LoVo (cell line): ENCODE results near the gene GASK1A.

ENCODE experiments used
- DNase-seq: peaks from one replicate; pipeline ENCODE4 v3.0.0-alpha.2; 2016; ENCODE audit warnings: low spot score

Gene GASK1A

DNA sequence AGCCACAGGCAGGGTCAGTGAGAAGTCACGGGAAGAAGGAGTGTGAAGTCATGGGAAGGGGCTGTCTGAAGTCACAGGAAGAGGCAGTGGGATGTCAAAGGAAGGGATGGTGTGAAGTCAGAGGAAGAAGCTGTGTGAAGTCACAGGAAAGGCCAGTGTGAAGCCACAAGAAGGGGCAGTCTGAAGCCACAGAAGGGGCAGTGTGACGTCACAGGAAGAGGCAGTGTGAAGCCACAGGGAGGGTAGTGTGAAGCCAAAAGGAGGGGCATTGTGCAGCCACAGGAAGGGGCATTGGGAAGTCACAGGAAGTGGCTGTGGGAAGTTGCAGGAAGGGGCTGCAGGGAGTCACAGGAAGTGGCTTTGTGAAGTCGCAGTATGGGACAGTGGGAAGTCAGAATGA is 35.1 kb downstream of the GASK1A start:
- no peak for DNase-seq

DNA sequence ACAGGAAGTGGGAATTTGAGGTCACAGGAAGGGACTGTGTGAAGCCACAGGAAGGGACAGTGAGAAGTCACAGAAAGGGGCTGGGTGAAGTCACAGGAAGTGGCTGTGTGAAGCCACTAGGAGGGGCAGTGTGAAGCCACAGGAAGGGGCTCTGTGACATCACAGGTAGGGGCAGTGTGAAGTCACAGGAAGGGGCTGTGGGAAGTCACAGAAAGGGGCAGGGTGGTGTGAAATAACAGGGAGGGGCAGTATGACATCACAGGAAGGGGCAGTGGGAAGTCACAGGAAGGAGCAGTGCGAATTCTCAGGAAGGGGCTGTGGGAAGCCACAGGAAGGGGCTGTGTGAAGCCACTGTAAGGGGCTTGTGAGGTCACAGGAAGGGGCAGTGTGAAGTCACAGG is 35.8 kb downstream of the GASK1A start:
- no peak for DNase-seq

DNA sequence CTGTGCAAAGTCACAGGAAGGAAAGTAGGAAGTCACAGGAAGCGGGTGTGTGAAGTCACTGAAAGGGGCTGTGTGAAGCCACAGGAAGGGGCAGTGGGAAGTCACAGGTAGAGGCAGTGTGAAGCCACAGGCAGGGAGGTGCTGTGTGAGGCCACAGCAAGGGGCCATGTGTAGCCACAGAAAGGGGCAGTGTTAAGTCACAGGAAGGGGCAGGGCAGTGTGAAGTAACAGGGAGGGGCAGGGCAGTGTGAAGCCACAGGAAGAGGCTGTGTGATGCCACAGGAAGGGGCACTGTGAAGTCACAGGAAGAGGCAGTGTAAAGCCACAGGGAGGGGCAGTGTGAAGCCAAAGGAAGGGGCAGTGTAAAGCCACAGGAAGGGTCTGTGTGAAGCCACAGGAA is 36.5 kb downstream of the GASK1A start:
- DNase-seq = no peak

DNA sequence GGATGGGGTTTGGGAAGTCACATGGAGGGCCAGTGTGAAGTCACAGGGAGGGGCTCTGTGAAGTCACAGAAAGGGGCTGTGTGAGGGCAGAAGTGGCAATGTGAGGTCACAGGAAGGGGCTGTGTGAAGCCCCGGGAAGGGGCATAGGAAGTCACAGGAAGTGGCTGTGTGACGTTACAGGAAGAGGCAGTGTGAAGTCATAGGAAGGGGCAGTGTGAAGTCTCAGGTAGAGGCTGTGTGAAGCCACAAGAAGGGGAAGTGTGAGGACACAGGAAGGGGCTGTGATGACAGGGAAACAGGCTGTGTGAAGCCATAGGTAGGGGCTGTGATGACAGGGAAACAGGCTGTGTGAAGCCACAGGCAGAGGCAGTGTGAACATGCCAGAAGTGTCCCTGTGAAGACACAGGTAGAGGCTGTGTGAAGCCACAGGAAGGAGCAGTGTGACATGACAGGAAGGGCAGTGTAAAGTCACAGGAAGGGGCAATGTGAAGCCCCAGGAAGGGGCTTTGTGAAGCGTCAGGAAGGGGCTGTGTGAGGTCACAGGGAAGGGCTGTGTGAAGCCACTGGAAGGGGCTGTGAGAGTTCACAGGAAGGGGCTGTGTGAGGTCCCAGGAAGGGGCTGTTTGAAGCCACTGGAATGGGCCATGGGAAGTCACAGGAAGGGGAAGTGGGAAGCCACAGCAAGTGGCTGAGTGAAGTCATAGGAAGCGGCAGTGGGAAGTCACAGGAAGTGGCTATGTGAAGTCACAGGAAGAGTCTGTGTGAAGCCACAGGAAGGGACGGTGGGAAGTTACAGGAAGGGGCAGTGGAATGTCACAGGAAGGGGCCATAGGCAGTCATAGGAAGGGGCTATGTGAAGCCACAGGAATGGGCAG is 37.1 kb downstream of the GASK1A start:
- DNase-seq = no peak

DNA sequence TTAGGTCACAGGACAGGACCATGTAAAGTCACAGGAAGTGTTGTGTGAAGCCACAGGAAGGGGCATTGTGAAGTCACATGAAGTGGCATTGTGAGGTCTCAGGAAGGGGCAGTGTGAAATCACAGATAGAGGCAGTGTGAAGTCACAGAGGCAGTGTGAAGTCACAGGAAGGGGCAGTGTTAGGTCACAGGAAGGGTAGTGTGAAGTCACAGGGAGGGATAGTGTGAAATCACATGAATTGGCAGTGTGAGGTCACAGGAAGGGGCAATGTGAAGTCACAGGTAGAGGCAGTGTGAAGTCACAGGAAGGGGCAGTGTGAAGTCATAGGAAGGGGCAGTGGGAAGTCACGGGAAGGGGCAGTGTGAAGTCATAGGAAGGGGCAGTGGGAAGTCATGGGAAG is 37.9 kb downstream of the GASK1A start:
- DNase-seq = no peak

DNA sequence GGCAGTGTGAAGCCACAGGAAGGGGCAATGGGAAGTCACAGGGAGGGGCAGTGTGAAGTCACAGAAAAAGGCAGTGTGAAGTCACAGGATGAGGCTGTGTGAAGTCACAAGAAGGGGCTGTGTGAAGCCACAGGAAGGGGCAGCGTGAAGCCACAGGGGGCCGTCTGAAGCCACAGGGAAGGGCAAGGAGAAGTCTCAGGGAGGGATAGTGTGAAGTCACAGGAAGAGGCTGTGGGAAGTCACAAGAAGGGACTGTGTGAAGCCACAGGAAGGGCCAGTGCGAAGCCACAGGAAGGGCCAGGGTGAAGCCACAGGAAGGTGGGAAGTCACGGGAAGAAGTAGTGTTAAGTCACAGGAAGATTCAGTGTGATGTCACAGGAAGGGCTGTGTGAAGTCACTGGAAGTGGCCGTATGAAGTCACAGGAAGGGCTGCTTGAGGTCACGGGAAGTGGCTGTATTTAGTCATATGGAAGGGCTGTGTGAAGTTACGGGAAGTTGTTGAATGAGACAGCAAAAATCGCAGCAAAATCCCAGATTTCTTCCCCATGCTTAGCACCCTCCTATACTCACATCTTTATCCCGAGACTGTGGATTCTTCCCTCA is 38.6 kb downstream of the GASK1A start:
- DNase-seq = no peak

DNA sequence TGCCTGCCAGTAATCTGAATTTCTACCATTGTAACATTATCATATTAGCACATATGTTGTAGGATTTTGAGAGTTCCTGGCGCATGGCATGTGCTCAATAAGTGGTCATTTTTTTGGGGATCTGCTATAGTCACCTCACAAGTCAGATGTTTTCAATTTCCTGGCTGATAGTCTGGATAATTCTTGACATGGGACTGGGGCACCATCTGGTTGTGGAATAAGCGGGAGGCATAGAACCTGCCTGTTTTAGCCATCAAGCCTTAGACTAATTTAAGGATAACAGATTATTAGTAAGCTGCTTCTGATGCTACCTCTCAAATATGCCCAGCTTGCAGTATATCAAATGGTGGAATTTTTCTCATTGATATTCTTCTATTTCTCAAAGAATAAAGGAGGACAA is 39.1 kb downstream of the GASK1A start:
- DNase-seq = no peak

DNA sequence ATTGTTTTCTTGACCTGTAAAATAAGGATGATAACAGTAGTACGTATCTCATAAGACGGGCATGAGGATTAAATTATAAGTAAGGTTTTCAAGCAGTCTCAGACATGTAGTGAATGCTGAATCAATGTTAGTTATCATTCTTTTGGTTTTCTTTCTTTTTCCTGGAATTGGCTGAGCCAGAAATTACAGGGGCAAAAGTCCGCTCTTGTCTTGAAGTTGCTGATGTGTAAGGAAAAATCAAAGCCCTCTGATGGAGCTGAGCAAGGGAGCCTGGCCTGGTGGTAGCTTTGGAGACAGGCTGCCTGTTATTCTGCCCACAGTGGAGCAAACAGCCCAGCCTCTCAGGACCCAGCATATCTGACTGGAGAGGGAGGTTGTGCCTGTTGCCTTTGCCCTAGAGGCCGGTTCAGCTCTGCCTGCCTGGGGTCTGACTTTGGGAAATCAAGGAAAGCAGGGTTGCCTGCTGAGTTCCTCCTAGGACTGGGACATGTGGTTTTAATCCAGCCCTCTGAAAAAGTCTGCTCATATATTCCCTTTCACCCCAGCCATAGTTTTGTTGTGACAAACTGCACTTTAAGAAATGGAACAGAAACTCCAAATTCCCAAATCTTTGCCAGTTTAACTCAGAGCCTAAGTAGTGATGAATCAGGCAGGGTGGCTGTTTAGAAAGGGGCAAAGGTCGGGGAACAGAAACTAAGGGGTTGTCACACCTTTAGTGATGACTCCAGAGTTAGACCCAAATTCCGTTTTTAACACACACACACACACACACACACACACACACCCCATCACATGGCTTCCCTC is 40.1 kb downstream of the GASK1A start:
- DNase-seq = no peak

DNA sequence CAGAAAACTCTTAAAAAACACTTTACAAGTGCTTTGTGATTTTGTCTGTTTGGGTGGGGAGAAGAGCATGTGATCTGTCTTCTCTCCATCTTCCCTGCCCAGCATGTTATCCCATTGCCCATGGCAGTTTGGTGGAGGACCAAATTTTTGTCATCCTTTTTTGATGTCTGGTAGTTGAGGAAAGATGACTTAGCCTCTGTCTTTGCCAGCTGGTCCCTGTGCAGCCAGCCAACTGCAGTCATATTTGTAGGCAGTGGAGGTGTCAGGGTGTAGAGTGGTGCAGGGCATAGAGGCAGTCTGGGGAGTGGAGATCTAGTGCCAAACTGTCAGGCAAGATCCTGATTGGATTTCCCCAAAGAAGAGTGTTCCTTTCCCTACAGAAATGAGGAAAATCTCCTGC is 40.7 kb downstream of the GASK1A start:
- DNase-seq = no peak

DNA sequence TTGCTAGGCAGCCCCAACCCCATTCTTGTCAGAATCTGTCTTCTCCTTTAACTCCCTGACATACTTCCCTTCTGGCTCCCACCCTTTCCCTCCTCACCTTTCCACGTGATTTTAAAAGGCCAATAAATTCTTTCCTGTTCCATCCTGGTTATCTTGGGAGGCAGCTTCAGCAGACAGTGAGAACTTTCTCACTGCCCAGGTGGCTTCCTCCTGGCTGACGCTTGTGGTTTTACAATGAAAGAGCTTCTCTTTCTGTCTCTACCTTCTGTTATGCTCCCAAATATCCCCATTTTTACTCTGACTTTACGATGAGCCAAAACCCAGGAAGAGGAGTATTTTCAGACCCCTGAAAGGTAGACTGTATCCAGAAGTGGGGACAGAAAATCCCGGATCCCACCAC is 42.1 kb downstream of the GASK1A start:
- no peak for DNase-seq

DNA sequence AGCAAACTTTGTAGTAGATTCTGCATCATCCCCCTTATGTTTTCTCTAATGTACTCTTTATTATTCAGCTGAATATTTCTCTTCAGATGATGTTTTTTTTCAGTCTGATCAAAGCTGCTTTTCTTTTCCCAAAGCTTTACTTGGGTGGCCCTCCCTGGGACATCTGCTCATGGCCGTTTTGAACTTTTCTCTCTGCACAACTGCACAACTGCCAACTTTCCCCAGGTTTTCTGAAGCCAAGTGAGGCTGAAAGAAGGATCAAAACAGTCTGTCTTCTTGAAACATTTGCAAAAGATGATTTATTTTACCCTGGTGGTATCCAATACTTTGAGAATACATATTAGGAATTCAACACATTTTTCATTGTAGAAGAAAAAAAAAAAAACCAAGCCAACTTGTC is 43.0 kb downstream of the GASK1A start:
- DNase-seq = no peak

DNA sequence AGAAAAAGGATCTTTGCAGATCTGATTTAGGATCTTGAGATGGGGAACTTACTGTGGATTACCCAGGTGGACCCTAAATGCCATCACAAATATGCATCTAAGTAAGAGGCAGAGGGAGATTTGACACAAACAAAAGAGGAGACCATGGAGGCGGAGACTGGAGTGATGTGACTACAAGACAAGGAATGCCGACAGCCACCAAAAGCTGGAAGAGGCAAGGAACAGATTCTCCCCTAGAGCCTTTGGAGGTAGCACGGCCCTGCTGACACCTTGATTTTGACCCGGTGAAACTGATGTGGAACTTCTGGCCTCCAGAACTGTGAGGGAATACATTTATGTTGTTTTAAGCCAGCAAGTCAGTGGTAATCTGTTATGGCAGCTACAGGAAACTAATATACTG is 44.0 kb downstream of the GASK1A start:
- no peak for DNase-seq

DNA sequence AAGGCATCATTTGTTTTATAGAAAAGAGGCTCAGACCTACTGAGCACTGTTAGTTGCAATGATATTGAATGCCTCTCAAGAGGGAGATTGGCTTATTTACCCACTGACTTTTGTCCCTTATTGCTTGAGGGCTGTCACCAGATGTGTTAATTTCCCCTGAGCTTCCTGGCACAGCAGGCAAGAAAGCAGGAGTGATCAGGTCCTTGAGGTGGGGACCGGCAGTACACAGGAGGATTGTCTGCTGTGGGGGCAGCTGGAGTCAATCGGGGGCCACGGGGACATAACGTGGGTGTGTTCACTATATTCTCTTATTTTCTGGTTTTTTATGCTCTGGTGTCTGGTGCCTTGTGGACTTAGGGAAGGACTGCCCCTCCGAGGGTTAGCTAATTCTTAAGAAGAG is 44.6 kb downstream of the GASK1A start:
- DNase-seq = no peak

DNA sequence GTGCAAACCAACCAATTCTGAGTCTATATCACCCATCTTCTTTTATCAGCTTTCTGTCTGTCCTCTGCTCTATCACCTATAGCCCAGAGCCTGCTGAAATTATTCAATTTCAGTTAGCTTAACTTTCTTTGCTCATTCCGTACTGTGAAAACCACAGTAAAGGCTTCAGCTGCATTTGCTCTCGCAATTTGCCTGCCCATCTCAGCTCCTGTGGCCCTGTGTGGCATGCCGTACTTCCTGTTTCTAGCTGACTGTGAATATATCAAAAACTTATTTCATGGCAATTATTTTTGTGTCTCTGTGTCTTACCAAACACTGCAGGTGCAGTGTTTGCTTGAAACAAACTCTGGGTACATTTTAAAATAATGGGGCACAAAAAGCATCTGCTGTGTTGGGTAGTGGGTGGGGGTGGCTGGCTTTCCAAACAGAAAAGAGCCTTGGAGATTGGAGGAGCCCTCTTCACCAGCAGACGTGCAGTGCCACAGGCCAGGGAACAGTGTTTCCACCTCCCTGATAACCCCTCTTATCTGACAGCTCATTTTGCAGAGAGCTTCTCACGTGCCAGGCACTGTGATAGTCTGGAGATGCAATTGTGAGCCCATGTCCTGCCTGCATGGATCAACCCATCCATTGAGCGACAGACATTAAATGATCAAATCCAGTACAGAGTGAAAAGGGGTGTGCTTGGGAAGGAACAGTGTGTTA is 45.2 kb downstream of the GASK1A start:
- no peak for DNase-seq

DNA sequence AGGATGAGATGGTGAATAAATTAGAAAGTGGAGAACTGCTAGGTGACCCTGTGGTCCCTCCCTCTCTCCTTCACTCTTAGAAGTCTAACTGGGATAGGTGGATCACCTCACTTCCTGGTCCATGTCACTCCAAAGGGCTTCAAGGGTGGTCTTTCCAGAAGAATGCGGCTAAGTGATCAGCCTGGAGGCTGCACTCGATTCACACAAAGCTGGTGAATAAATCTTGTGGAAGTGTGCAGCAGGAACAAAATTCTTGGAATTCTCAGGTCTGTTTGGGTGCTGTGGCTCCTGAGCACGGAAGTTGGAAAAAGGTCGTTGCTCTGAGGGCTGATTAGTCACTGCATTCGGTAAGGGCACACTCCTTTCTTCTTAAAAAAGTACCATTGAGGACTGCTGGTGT is 46.3 kb downstream of the GASK1A start:
- no peak for DNase-seq

DNA sequence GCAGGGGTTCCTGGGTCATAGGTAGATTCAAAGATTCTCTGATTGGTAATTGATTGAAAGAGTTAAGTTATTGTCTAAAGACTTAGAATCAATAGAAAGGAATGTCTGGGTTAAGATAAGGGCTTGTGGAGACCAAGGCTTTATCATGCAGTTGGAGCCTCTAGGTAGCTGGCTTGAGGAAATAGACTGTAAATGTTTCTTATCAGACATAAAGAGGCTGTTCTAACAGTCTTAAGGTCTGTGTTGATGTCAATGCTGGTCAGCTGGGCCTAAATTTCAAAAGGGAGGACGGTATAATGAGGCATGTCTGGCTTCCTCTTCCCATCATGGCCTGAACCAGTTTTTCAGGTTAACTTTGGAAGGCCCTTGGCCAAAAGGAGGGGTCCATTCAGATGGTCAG is 48.9 kb downstream of the GASK1A start:
- DNase-seq = no peak

DNA sequence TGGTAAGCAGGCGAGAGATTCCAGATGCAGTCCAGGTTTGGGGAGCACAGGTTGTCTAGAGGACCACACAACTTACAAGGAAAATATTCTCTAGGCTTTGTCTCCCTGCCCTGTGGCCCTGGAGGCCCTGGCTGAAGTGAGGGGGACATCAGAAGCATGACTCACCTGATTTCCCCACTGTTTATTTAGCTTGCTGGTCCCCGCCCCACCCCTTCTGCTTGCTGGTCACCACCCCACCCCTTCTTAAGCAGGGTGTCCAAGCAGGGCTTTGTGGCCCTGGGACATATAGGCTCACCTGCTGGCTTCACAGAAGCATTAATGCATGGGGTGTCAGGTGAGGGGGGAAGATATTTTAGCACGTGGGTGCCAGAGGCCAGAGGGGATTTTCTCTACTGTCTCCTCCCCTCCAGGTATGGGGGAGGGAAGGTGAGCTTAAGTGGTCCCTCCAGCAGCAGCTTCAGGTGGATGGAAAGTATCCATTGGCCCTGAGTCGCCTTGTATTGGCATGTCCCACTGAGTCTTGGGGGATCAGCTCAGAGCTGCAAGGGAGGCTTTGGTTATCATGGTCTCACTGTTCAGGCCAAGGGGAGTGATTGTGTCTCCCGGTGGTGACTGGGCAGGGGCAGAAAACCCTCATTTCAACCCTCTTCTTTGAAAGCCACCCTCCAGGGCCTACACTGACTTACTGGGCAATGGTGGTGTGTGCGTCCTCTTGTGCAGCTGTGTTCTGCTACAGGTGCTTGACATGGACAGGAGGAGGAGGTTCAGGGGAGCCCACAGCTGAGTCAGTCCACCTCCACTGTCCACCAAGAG is 49.8 kb downstream of the GASK1A start:
- DNase-seq = no peak

DNA sequence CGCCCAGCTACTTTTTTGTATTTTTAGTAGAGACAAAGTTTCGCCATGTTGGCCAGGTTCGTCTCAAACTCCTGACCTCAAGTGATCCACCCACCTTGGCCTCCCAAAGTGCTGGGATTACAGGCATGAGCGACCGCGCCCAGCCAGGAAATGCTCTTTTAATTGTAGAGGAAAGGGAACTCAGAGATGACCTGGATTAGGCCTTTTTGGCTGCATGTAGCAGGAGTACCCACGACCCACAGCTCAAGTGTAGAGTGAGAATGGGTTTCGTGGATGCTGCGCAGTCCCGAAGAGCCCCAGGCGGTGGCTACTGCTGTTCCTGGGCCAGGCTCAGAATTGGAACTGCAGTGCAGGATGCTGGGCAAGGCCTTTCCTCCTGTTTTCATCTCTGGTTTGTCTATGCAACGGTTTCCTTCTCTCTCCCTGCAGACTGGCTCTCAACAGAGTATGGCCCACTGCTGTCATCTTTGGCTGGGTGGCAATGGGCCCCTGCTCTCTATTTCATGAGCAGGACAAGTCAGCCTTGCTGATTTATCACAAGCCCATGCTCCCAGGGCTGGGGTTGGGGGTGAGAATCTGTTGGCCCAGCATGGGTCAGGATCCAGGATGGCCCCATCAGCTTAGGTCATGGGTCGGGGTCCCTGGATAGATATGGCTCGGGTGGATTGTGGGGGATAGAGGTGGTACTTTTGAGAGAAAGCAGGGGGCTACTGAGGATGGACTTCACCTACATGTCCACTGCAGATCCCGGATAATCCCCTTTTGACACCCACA is 51.2 kb downstream of the GASK1A start:
- no peak for DNase-seq

DNA sequence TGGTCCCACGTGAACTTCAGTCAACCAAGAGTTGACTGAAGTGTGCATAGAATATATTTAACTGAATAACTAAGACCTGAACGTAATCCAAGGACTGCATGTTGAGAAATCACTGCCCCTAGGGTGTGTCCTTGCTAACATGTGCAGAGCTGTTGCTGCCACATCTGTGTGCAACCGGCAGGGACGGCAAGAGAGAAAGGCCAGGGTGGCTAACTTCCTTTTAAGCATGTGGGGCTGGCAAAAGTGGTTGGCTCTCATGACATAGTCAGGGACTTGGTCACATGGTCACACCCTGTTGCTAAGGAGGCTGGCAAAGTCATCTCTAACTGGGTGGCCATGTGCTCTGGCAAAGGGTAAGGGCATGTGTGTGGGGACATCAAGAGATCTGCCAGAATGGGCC is 52.4 kb downstream of the GASK1A start:
- DNase-seq = no peak

DNA sequence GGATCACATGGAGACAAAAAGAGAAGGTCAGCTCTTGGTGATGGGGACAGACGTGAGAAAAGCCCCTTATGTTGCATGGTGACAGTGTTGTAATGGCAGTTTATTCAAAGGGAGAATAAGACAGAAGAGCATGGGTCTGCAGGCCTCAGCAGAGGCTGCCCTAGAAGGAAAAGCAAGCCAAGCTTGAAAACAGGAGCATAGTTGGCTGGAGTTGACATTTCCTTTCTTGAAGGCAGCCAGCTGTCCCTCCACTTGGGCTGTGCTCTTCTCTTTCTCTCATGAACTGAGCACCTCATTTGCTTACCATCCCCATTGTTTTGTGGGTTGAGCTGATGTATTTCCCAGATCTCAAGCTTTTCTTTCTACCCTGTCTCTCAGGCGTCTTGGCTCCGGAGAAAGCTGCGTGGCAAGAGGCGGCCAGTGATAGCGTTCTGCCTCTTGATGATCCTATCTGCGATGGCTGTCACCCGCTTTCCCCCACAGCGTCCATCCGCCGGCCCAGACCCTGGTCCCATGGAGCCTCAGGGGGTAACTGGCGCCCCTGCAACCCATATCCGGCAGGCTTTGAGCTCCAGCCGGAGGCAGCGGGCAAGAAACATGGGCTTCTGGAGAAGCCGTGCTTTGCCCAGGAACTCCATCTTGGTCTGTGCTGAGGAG is 52.9 kb downstream of the GASK1A start:
- DNase-seq = no peak
